Measurements from ENCODE around the gene WNT7B.

DNA sequence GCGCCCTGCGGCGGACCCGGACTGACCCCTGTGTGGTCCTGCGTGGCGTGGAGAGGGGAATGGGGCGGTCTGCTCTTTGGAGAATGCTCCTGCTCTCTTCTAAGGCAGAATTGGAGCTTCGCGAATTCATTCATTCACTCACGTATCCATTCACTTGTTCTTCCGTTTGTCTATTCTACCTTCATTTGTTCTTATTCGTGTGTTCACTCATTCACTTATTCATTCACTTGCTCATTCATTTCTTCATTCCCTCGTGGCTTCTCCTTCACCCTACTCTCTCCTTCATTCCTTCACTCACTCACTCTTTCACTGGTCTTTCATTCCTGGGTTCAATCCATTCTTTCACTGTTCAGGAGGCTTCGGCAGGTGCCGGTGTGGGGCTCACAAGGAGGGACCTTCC is 69.6 kb downstream of the WNT7B start:
- no peak for TF ChIP-seq CTCF (IDR thresholded peaks at IDR 0.05 in 8 of 11, conservative IDR thresholded peaks at IDR 0.05 in 3 of 11)
- TF ChIP-seq POLR2A (IDR thresholded peaks at IDR 0.05), result no peak

Data from spleen (tissue), 7 donors.